ENCODE data around the gene PPP2R5E. TPM values are rescaled to one million over a fixed set of nuclear protein-coding genes. Genes with fewer than 3 reads are reported as not detected.

The PPP2R5E gene
- total RNA-seq, 4 donors from 2014 or later: 10.5 to 45.2 (median 27.8) TPM

DNA sequence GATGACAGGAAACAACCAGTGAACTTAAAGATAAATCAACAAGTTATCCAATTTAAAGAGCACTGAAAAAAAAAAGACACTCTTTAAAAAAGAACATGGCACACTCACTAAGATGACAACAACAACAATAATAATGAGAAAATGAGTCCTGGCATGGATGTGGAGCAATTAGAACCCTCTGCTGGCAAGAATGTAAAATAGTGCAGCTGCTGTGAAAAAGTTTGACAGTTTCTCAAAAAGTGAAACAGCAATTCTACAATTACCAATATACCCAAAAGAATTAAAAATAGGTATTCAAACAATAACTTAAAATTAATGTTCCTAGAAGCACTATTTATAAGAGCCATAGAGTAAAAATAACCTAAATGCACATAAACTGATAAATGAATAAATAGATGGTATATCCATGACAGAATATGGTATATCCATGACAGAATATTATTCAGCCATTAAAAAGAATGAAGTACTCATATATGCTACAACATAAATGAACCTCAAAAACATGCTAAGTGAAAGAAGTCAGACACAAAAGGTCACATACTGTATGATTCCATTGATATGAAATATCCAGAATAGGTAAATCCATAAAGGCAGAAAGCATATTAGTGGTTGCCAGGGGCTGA, 175.3 kb downstream of the PPP2R5E start:
- intact Hi-C loops (cut with DNase I; ENCODE audit: low total_unique reads) (no loop called here), in situ Hi-C loops (cut with MboI; ENCODE audit: low pct_ligation_motif_present in 1 of 4, low pct_unique_long_range_greater_than_20kb in 1 of 4, low sequenced_read_pairs in 3 of 4) (no loop called here)
- Histone ChIP-seq H3K9me3 (peaks cover 0 to 2% of the 10 kb centered on the region in 2 donors), H3K27ac (no peak overlapping the region), H3K4me1 (peaks cover 0 to 1% (median 0%) of the 10 kb centered on the region in 4 donors), H3K36me3 (no peaks in the 10 kb centered on the region), H3K27me3 (no peaks in the 10 kb centered on the region), H3K4me3 (no peak overlapping the region)
- TF ChIP-seq POLR2A (IDR thresholded peaks at IDR 0.05) (no peak), POLR2AphosphoS5 (IDR thresholded peaks at IDR 0.05) (no peak), EP300 (IDR thresholded peaks at IDR 0.05; ENCODE audit: low read depth) (no peak)
- TF ChIP-seq, protein P1, sequence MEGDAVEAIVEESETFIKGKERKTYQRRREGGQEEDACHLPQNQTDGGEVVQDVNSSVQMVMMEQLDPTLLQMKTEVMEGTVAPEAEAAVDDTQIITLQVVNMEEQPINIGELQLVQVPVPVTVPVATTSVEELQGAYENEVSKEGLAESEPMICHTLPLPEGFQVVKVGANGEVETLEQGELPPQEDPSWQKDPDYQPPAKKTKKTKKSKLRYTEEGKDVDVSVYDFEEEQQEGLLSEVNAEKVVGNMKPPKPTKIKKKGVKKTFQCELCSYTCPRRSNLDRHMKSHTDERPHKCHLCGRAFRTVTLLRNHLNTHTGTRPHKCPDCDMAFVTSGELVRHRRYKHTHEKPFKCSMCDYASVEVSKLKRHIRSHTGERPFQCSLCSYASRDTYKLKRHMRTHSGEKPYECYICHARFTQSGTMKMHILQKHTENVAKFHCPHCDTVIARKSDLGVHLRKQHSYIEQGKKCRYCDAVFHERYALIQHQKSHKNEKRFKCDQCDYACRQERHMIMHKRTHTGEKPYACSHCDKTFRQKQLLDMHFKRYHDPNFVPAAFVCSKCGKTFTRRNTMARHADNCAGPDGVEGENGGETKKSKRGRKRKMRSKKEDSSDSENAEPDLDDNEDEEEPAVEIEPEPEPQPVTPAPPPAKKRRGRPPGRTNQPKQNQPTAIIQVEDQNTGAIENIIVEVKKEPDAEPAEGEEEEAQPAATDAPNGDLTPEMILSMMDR (IDR thresholded peaks at IDR 0.05): no peak
- no peak for DNase-seq

DNA sequence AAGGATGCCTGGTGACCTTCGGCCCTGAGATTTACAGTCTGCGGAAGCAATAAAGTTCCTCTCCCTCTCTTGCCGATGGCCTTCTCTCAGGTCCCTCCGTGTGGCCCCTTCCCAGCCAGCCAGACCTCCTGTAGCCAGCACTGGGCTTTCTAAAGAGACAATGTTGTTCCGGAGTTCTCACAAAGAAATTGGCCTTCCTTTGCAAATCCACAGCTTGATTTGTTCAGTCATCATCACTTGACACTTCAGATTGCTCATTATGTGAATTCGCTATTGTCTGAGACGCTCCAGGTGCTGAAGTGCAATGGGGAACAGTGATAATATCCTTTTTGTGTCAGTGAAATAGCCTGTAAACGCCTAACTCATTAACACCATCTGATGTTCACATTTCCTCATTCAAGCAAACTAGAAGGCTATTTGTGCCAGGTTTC, 180.8 kb downstream of the PPP2R5E start:
- TF ChIP-seq, protein P1 (IDR thresholded peaks at IDR 0.05): no peak
- TF ChIP-seq EP300 (IDR thresholded peaks at IDR 0.05; ENCODE audit: low read depth) (no peak), POLR2A (IDR thresholded peaks at IDR 0.05) (no peak), POLR2AphosphoS5 (IDR thresholded peaks at IDR 0.05) (no peak)
- no peaks in the 10 kb centered on the region for H3K27me3 ChIP-seq
- H3K4me3 ChIP-seq: no peak overlapping the region
- H3K4me1 ChIP-seq: peaks cover 0 to 4% (median 3%) of the 10 kb centered on the region in 4 donors
- intact Hi-C loops (cut with DNase I; ENCODE audit: low total_unique reads): no loop called here
- in situ Hi-C loops (cut with MboI; ENCODE audit: low pct_ligation_motif_present in 1 of 4, low pct_unique_long_range_greater_than_20kb in 1 of 4, low sequenced_read_pairs in 3 of 4): no loop called here
- no peak overlapping the region for H3K27ac ChIP-seq
- H3K9me3 ChIP-seq: peaks cover 0 to 2% of the 10 kb centered on the region in 2 donors
- no peaks in the 10 kb centered on the region for H3K36me3 ChIP-seq
- 23 to 40% methylated on average over 1 to 8 of the region's 8 CpGs for WGBS, 2 donors (ENCODE audit: low coverage in 1 of 2)
- peak; percentile 13 for DNase-seq

DNA sequence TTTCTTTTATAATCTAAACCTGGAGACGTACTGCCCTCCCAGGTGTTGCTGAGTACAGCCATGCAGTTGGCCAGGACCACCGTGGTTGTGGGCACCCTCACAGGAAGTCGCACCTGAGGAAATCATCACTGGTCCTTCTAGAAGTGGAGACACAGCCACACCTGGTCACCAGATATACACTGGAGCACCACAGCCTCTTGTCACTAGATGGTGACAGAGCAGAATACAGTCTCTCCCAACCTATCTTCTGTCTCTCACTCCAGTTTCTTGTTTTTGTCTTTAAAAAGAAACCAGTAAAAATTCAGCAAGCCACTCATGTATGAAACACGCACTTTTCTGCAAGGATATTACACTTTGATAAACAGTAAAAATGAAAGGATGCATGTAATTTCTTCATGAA, 181.4 kb downstream of the PPP2R5E start:
- Histone ChIP-seq H3K4me1 (peaks cover 0 to 4% (median 3%) of the 10 kb centered on the region in 4 donors), H3K27ac (no peak overlapping the region), H3K27me3 (no peaks in the 10 kb centered on the region), H3K4me3 (no peak overlapping the region), H3K36me3 (no peaks in the 10 kb centered on the region), H3K9me3 (peaks cover 0 to 2% of the 10 kb centered on the region in 2 donors)
- in situ Hi-C loops (cut with MboI; ENCODE audit: low pct_ligation_motif_present in 1 of 4, low pct_unique_long_range_greater_than_20kb in 1 of 4, low sequenced_read_pairs in 3 of 4): no loop called here
- WGBS, 2 donors (ENCODE audit: low coverage in 1 of 2): 41 to 59% methylated on average over 3 to 4 of the region's 4 CpGs
- no peak for DNase-seq
- intact Hi-C loops (cut with DNase I; ENCODE audit: low total_unique reads): no loop called here
- TF ChIP-seq POLR2AphosphoS5 (IDR thresholded peaks at IDR 0.05): no peak
- no peak for TF ChIP-seq POLR2A (IDR thresholded peaks at IDR 0.05)
- TF ChIP-seq EP300 (IDR thresholded peaks at IDR 0.05; ENCODE audit: low read depth): no peak
- TF ChIP-seq, protein P1 (IDR thresholded peaks at IDR 0.05): no peak

GRCh38 chr14:63357841-63358240, 185.3 kb downstream of the PPP2R5E start:
- no peaks in the 10 kb centered on the region for H3K9me3 ChIP-seq
- in situ Hi-C loops (cut with MboI; ENCODE audit: low pct_ligation_motif_present in 1 of 4, low pct_unique_long_range_greater_than_20kb in 1 of 4, low sequenced_read_pairs in 3 of 4): no loop called here
- no peak for TF ChIP-seq POLR2A (IDR thresholded peaks at IDR 0.05)
- TF ChIP-seq POLR2AphosphoS5 (IDR thresholded peaks at IDR 0.05): no peak
- TF ChIP-seq EP300 (IDR thresholded peaks at IDR 0.05; ENCODE audit: low read depth): no peak
- TF ChIP-seq, protein P1 (IDR thresholded peaks at IDR 0.05): no peak
- H3K36me3 ChIP-seq: no peaks in the 10 kb centered on the region
- no peak overlapping the region for H3K4me3 ChIP-seq
- H3K27ac ChIP-seq: no peak overlapping the region
- peaks cover 0 to 3% (median 3%) of the 10 kb centered on the region in 4 donors for H3K4me1 ChIP-seq
- WGBS, 2 donors (ENCODE audit: low coverage in 1 of 2): 85% methylated on average over 7 of the region's 7 CpGs; no CpG with 5 or more reads in 1 of the 2 donors
- no peak for DNase-seq
- H3K27me3 ChIP-seq: no peaks in the 10 kb centered on the region
- intact Hi-C loops (cut with DNase I; ENCODE audit: low total_unique reads): no loop called here

Measured in transverse colon (tissue), 4 donors.